ENCODE data around the gene OR5I1.
"Not testable (repeated sequence)": the region's sequence is repeated elsewhere in the genome, so short reads cannot be mapped to it uniquely, and the experiment has no call there.

Gene OR5I1

DNA sequence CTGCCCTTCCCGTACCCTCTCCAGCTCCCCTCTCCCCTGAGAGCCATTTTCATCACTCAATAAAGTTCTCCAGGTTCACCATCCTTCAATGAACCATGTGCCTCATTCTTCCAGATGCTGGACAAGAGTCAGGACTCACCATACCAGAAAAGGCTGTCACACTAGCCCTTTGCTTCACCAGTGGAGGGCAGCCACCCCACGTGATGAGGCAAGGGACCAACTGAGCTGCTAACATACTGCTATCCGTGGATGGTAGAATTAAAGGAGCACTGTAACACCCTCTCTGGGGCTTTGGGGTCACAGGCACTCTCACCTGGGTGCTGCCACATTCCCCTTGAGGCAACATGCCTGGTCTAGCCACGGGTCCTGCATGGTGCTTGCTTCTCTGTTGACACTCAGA, 13.1 kb upstream of the OR5I1 start:
- TF ChIP-seq, protein P1, sequence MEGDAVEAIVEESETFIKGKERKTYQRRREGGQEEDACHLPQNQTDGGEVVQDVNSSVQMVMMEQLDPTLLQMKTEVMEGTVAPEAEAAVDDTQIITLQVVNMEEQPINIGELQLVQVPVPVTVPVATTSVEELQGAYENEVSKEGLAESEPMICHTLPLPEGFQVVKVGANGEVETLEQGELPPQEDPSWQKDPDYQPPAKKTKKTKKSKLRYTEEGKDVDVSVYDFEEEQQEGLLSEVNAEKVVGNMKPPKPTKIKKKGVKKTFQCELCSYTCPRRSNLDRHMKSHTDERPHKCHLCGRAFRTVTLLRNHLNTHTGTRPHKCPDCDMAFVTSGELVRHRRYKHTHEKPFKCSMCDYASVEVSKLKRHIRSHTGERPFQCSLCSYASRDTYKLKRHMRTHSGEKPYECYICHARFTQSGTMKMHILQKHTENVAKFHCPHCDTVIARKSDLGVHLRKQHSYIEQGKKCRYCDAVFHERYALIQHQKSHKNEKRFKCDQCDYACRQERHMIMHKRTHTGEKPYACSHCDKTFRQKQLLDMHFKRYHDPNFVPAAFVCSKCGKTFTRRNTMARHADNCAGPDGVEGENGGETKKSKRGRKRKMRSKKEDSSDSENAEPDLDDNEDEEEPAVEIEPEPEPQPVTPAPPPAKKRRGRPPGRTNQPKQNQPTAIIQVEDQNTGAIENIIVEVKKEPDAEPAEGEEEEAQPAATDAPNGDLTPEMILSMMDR (IDR thresholded peaks at IDR 0.05; ENCODE audit: extremely low read depth, insufficient read depth, missing control alignments), result no peak

DNA sequence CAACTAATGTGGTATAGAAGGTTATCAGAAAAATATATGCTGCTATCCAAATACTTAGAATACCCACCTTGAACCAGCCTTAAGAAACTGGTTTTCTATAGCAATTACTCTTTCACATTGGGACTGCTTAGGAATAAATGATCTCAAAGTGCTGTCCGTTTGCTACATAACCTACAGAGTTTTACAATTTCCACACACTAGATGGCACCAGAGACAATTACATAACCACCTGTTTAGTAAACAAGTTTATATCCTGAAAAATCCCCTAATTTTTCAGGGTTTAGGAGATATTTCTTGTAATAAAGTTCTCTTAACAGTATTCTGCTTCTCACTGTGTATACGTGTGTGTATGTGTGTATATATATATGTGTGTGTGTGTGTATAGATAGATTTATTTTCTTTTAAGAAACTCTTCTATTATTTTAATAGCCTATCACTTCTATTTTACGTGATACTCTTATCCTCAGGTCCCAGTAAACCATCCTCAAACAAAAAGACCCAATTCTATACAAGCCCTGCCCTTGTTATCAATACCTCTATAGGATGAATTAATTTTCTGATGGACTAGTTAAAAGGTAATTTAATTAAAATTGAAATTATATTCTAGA, 6.7 kb upstream of the OR5I1 start:
- TF ChIP-seq, protein P1 (IDR thresholded peaks at IDR 0.05; ENCODE audit: extremely low read depth, insufficient read depth, missing control alignments), result peak; percentile 49
- in situ Hi-C loops (cut with MboI; ENCODE audit: low pct_unique_long_range_greater_than_20kb, low sequenced_read_pairs, unreplicated experiment), result loop anchor here (25.0 kb wide), 1 partner anchor 844 kb away; no protein-coding TSS in a partner anchor
- DNase-seq (ENCODE audit: low spot score), result peak; percentile 7

More for the DNA sequence above, 13.1 kb upstream of the OR5I1 start:
- in situ Hi-C loops (cut with MboI; ENCODE audit: low pct_unique_long_range_greater_than_20kb, low sequenced_read_pairs, unreplicated experiment), result loop anchor here (25.0 kb wide), 1 partner anchor 838 kb away; no protein-coding TSS in a partner anchor
- no peak for DNase-seq (ENCODE audit: low spot score)

DNA sequence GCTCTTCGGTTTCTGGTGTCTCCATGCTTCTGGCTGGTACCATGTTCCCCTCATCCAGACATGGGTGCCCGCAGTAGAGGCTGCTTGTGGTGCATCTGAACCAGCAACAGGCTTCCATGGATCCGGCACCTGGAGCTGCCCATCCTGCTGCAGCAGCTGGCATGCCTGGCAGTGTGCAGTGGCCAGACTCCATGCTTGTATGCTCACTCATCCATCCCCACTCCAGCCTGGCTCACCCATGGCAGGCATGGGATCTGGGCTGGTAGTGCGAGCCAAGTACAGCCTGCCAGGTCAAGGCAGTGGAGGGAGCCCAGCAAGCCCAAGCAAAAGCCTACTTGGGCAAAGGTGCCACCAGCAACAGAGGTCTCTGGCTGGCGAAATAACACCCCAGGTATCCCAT, 15.7 kb downstream of the OR5I1 start:
- in situ Hi-C loops (cut with MboI; ENCODE audit: low pct_unique_long_range_greater_than_20kb, low sequenced_read_pairs, unreplicated experiment), result no loop called here
- TF ChIP-seq, protein P1 (IDR thresholded peaks at IDR 0.05; ENCODE audit: extremely low read depth, insufficient read depth, missing control alignments), result no peak
- DNase-seq (ENCODE audit: low spot score), result no peak

DNA sequence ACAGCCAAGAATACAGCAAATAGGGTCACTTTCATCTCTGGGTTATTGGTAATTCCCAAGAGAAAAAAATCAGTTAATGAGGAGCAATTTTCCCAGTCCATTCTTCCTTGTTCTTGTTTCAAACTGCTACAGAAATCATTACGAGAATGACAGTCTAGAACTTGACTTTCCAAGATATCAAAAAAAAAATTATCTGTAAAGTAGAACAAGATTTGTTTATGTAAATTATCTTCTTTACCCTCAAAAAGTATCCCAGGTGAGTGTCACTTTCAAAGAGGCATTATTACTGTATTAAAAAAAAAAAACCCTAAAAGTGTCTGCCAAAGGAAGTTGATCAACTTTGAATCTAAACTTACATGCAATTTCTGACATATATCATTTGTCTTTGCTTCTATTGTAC, 21.7 kb downstream of the OR5I1 start, which contains the start of gene OR5W2:
Gene OR5W2, minus strand, starts transcription at position 101 of the 400 bp plus-strand sequence. Its CDS starts 0 bp downstream, at position 101.
- TF ChIP-seq, protein P1 (IDR thresholded peaks at IDR 0.05; ENCODE audit: extremely low read depth, insufficient read depth, missing control alignments), result no peak
- in situ Hi-C loops (cut with MboI; ENCODE audit: low pct_unique_long_range_greater_than_20kb, low sequenced_read_pairs, unreplicated experiment), result no loop called here
- no peak for DNase-seq (ENCODE audit: low spot score)

DNA sequence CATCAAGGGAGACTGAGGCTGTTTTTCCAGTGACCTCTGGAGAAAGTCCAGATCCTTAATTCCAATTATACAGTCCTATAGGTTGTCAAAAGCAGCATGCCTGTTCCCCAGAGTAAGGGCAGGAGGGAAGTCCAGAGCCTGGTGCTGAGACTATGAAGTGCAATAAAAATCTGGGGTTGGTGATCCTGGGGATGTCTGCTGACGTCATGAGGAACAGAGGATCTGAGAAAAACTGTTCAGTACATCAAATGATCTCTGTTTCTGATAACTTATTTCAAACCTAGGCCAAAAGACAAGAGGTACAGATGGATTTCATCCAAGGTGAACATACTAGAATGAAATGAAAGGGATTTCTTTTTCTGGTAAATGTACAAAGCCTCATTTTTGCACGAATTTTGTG, 33.9 kb downstream of the OR5I1 start:
- no peak for DNase-seq (ENCODE audit: low spot score)
- in situ Hi-C loops (cut with MboI; ENCODE audit: low pct_unique_long_range_greater_than_20kb, low sequenced_read_pairs, unreplicated experiment), result no loop called here
- TF ChIP-seq, protein P1 (IDR thresholded peaks at IDR 0.05; ENCODE audit: extremely low read depth, insufficient read depth, missing control alignments), result no peak

DNA sequence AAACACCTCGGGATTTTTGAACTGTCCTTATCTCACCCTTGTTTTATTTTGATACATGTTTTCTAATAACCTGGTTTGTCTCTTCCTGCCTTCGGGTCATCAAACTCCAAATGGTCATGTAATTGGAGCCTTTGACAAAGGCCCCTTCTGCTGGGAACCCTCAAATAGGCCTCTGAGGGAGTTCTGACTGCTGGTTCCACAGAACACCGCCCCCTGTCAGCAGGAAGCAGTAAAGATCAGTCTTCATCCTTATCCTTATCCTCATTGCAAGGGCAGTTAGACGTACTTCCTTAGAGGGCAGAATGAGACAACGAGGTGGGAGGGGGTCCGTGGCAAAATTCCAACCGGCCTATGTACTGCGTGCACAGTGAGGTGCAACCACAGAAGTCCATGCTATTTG, 41.0 kb downstream of the OR5I1 start:
- TF ChIP-seq, protein P1 (IDR thresholded peaks at IDR 0.05; ENCODE audit: extremely low read depth, insufficient read depth, missing control alignments), result no peak
- in situ Hi-C loops (cut with MboI; ENCODE audit: low pct_unique_long_range_greater_than_20kb, low sequenced_read_pairs, unreplicated experiment), result no loop called here
- no peak for DNase-seq (ENCODE audit: low spot score)

DNA sequence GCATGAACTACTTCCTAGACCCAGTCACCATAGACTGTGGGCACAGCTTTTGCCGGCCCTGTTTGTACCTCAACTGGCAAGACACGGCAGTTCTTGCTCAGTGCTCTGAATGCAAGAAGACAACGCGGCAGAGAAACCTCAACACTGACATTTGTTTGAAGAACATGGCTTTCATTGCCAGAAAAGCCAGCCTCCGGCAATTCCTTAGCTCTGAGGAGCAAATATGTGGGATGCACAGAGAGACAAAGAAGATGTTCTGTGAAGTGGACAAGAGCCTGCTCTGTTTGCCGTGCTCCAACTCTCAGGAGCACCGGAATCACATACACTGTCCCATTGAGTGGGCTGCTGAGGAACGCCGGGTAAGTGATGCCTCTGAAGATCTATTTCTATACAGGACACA, 50.7 kb downstream of the OR5I1 start:
- DNase-seq (ENCODE audit: low spot score); in situ Hi-C loops (cut with MboI; ENCODE audit: low pct_unique_long_range_greater_than_20kb, low sequenced_read_pairs, unreplicated experiment): not testable (repeated sequence)
